CD4-positive, alpha-beta T cell treated with Interleukin-17A for 1 hour (primary cell): ENCODE results near the gene NME1.
"Not testable (repeated sequence)": the region's sequence is repeated elsewhere in the genome, so short reads cannot be mapped to it uniquely, and the experiment has no call there.

Experiments used
- DNase-seq: peaks from one replicate; pipeline ENCODE4 v3.0.0-alpha.2; 2020

NME1 gene

GRCh38 chr17:51153210-51154072, at the start of gene NME1:
Gene NME1, plus strand, starts transcription at chr17:51153559. Its CDS starts 2,096 bp downstream, at chr17:51155655.
- DNase-seq = peak; percentile 99

- DNase-seq = no peak
These were observed 45.6 kb upstream of the NME1 start for GRCh38 chr17:51107778-51108177.

GRCh38 chr17:51112303-51113222, 40.8 kb upstream of the NME1 start:
- DNase-seq = not testable (repeated sequence)

GRCh38 chr17:51115179-51115578, 38.2 kb upstream of the NME1 start:
- no peak for DNase-seq

- DNase-seq = no peak
These were observed 34.8 kb upstream of the NME1 start for GRCh38 chr17:51118330-51119195.

GRCh38 chr17:51119415-51120356, 33.7 kb upstream of the NME1 start:
- peak; percentile 56 for DNase-seq

- DNase-seq = peak; percentile 57
These were observed 33.0 kb upstream of the NME1 start for GRCh38 chr17:51120357-51120738.

- DNase-seq = peak; percentile 93
These were observed 32.4 kb upstream of the NME1 start, which contains the start of gene SPAG9 for GRCh38 chr17:51120739-51121619. Gene SPAG9, minus strand, starts transcription at chr17:51120868. Its CDS starts 212 bp downstream, at chr17:51120656.

- DNase-seq = peak; percentile 80
These were observed 31.5 kb upstream of the NME1 start for GRCh38 chr17:51121620-51122472.

- not testable (repeated sequence) for DNase-seq
These were observed 30.8 kb upstream of the NME1 start for GRCh38 chr17:51122473-51123115.

GRCh38 chr17:51124640-51125503, 28.5 kb upstream of the NME1 start:
- DNase-seq = no peak

GRCh38 chr17:51128076-51128475, 25.3 kb upstream of the NME1 start:
- peak; percentile 36 for DNase-seq

GRCh38 chr17:51132964-51133319, 20.4 kb upstream of the NME1 start:
- DNase-seq = no peak

- no peak for DNase-seq
These were observed 20.0 kb upstream of the NME1 start for GRCh38 chr17:51133365-51133764.

GRCh38 chr17:51135956-51136355, 17.4 kb upstream of the NME1 start:
- no peak for DNase-seq

- no peak for DNase-seq
These were observed 10.8 kb upstream of the NME1 start for GRCh38 chr17:51142597-51142996.

GRCh38 chr17:51144266-51145022, 8.9 kb upstream of the NME1 start:
- no peak for DNase-seq
